NCI-H146 (cell line): ENCODE data around the gene DNAH7.

Experiments
- DNase-seq: peaks from one replicate; lab custom pipeline; 2025; lab: John Stamatoyannopoulos, UW

The DNAH7 gene

GRCh38 chr2:195863121-195863520 lies 205.5 kb downstream of the DNAH7 start:
- DNase-seq: no peak

DNA sequence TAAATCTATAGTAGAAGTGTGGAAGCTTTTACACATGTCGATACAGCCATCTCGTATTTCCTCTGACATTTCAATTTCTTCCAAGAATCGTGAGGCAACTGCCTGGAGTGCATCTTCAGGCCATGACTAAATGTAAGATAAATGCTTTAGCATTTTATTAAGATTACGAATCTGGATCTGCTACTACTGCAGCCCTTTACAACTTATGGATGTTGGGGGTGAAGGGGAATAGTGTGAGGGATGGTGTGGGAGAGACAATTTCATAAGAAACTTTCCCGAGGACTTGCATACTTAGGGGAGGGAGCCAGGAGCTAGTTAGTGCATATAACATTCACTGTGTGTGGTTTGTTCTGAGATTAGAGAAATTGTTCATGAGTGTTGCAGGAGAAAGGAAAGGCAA lies 206.8 kb downstream of the DNAH7 start:
- DNase-seq: no peak

GRCh38 chr2:195859513-195859912 lies 209.1 kb downstream of the DNAH7 start:
- DNase-seq: no peak

- DNase-seq: no peak
Measured at GRCh38 chr2:195857132-195857531, 211.5 kb downstream of the DNAH7 start.

DNA sequence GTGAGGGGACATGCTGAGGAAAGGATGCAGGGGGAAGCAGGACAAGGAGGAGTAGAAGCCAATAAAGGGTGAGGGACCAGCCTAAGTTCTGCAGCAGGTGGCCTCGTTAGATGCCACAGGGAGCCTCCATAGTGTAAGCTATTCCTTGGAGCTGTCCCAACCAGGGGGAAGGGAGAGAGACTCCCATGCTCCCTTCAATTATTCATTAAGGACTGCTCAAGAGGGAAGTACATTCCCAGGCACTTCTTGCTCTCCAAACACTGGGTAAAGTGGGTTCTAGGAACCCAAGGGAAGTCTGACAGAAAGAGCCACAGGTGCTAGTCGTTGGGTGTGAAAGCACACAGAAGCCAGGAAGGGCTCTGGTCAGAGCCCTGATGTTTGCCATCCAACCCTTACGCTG lies 217.9 kb downstream of the DNAH7 start:
- no peak for DNase-seq

DNA sequence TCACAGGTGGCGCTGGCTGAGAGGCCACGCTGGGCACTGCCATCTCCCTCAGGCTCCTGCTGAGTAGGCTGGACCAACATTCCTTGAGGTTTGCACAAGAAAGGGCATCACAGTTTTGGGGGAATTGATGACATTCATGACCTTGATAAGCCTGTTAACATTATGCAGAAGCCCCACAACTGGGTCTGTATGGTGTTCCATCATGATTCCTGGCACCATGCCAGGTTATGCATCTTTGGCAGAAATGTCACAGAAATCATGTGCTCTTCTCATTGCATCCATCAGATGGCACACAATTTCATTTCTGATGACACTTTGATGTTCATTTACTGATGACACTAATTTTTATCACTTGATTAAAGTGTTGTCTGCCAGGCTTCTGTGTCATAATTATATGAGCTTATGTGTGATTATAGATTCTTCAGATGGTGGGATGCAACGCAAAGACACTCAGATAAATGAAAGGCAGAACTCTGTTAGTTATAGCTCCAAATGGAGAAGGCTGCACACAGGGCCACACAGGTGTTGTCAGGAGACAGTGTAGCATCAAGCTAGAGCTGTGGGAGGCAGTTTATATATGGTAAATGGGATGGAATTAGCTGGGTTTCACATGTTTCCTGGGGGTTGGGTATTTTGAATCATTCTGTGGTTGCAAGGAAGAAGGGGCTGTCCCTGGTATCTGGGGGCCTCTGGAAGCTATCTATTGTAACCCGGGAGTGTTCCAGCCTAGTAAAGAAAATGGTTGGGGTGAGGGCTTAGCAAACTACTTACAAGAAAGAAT lies 220.3 kb downstream of the DNAH7 start:
- DNase-seq: no peak

GRCh38 chr2:195842932-195843331 lies 225.7 kb downstream of the DNAH7 start:
- no peak for DNase-seq

DNA sequence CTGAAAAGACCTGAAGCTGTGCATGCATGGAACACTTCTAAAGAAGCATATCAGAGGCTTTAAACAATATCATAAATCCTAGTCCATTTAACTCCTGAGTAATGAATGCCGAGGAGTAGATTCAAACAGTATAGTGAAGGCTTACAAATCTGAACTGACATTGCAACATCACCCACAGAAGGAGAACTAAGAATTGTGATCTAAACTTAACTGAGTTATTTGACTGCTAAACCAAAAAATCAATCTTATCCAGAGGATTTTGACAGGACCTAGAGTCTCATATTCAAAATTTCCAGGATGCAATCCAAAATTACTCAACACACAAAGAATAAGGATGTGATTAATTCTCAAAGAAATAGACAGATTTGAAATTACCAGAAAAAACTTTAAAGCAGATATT lies 230.6 kb downstream of the DNAH7 start:
- no peak for DNase-seq

DNA sequence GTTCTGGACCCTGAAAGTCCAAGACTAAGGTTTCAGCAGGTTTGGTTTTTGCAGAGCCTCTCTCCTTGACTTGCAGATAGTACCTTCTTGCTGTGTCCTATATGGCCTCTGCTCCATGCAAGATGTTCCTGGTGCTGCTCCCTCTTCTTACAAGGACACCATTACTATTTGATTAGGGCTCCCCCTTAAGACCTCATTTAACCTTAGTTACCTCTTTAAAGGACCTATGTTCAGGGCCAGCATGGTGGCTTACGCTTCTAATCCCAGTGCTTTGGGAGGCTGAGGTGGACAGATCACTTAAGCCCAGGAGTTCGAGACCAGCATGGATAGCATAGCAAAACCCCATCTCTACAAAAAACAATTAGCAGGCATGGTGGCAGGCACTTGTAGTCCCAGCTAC lies 232.6 kb downstream of the DNAH7 start:
- no peak for DNase-seq

GRCh38 chr2:195834836-195835235 lies 233.8 kb downstream of the DNAH7 start:
- peak; percentile 5 for DNase-seq

GRCh38 chr2:195830968-195831950 lies 237.4 kb downstream of the DNAH7 start:
- no peak for DNase-seq

DNA sequence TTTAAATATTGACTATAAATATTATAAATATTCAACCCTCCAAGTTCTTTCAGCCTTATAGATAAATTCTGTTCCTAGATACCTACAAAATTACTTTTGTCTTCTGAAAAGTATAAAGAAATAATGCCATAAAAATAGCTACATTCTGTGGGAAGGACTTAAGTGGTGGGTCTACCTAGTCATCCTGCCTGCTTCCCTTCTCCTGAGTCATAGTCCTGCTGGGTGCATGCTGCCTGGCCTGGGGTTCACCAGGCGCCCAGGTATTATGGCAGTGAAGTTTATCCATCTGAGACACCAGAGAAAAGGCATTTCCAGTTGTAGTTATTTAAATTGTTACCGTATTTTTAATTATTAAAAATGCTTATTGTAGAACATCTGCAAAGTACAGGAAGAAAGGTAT lies 244.2 kb downstream of the DNAH7 start:
- no peak for DNase-seq

- no peak for DNase-seq
Measured at GRCh38 chr2:195823206-195823605, 245.4 kb downstream of the DNAH7 start.

- DNase-seq: no peak
Measured at GRCh38 chr2:195821566-195821932, 247.1 kb downstream of the DNAH7 start.

- DNase-seq: no peak
Measured at GRCh38 chr2:195820867-195821565, 247.6 kb downstream of the DNAH7 start.

- no peak for DNase-seq
Measured at GRCh38 chr2:195820373-195820772, 248.3 kb downstream of the DNAH7 start.

- no peak for DNase-seq
Measured at GRCh38 chr2:195819276-195819675, 249.4 kb downstream of the DNAH7 start.

DNA sequence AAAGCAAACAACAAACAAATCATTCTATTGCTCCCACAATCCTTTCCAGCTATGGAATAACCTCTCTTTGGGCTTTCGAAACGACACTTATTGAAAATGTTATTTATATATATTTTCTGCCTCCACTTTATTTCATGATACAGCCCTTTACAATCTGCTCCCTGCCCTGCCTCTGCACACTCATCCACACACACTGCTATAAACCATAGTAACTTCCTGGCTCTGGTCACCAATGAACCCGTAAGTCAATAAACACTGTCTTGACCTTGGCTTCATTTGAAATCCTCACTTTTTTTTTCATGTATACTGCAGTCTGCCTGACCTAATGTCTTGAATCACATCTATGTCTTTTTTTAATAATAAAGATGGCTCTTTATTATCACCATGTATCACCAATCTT lies 250.1 kb downstream of the DNAH7 start:
- DNase-seq: no peak

DNA sequence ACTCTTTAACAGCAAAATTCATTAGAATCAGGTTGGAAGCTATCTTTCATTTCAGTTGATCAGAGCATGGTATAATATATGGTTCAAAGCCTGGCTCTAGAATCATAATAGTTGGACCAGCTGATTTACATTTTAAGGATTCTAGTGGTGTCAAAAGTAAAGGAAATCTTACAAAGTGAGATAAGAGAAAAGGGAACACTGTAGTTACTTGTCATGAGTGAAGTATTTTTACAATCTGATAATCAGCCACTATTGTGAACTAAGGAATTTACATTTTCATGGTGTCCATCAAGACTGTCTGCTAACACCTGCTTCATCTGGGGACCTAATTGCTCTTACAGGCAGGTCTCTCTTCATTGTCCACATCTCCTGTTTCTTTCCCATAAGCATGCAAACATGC lies 250.5 kb downstream of the DNAH7 start:
- peak; percentile 3 for DNase-seq

- DNase-seq: no peak
Measured at GRCh38 chr2:195815083-195815482, 253.6 kb downstream of the DNAH7 start.

- DNase-seq: no peak
Measured at GRCh38 chr2:195813421-195813820, 255.2 kb downstream of the DNAH7 start.

GRCh38 chr2:195810340-195811098 lies 258.1 kb downstream of the DNAH7 start:
- DNase-seq: no peak
